NCI-H446 treated with DMSO at 0.1 percent for 48 hours (cell line): ENCODE measurements around the gene ITIH2.
"Not testable (repeated sequence)": the region's sequence is repeated elsewhere in the genome, so short reads cannot be mapped to it uniquely, and the experiment has no call there.

Source experiments
- DNase-seq: peaks from one replicate; lab custom pipeline; 2025; lab: John Stamatoyannopoulos, UW

ITIH2 gene

GRCh38 chr10:7693194-7693593 is 9.9 kb upstream of the ITIH2 start:
- not testable (repeated sequence) for DNase-seq

GRCh38 chr10:7696545-7696944 is 6.6 kb upstream of the ITIH2 start:
- no peak for DNase-seq

DNA sequence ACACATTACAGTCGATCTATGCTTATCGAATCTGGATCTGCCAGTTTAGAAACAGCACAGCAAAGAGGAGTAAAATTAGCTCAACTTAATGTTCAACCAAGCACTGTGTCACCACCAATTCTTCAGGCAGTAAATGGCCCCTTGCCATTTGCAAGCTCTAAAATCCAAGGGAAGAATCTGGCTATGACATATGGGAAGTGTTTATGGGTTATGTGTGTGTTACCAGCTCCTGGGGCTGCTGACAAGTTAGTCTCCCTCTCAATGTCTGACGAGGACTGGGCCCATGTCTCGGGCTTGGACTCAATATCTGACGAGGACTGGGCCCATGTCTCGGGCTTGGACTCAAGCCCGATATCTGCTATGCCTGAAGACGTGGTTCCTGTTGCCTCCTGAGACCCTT is 5.7 kb upstream of the ITIH2 start:
- DNase-seq = no peak

DNA sequence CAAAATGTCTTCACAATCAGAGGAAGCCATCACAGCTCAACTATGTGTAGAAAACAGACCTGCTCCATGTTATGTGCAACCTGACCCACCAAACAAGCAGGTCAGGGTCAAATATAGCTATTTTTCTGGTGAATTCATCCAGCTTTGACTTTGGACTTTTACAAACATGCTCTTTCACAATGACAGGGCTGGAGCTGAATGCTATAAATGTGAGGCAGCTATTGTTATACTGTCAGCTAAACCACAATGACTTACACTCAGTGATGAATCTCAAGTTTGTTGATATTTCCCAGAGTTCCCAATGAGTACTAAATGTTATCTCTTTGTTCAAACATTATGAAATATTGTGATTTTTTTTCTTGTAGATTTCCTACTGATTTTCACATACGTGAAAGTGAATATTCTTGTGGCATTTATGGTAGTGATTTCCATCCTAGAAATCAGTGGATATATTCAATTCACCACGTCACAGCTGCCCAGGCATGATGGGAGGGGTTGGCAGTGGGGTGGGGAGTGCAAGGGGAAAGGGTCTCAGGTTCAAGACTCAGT is 2.5 kb upstream of the ITIH2 start:
- DNase-seq = no peak

DNA sequence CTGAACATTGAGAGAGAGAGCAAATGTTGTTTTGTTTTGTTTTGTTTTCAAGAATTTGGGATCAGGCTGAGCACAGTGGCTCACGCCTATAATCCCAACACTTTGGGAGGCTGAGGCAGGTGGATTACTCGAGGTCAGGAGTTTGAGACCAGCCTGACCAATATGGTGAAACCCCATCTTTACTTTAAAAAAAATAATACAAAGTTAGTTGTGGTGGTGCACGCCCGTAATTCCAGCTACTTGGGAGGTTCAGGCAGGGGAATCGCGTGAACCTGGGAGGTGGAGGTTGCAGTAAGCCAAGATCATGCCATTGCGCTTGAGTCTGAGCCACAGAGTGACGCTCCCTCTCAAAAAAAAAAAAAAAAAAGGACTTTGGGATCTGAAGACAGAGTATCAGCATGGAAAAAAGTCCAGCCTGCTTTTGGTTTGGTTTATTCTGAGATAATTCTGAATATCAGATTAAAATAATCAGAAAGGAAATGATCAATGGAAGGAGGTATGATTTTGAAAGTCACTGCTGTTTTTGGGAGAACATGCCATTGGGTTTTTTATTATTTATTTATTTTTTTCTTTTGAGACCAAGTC is 1.9 kb upstream of the ITIH2 start:
- no peak for DNase-seq

GRCh38 chr10:7702288-7702812 is 766 bp upstream of the ITIH2 start:
- no peak for DNase-seq

DNA sequence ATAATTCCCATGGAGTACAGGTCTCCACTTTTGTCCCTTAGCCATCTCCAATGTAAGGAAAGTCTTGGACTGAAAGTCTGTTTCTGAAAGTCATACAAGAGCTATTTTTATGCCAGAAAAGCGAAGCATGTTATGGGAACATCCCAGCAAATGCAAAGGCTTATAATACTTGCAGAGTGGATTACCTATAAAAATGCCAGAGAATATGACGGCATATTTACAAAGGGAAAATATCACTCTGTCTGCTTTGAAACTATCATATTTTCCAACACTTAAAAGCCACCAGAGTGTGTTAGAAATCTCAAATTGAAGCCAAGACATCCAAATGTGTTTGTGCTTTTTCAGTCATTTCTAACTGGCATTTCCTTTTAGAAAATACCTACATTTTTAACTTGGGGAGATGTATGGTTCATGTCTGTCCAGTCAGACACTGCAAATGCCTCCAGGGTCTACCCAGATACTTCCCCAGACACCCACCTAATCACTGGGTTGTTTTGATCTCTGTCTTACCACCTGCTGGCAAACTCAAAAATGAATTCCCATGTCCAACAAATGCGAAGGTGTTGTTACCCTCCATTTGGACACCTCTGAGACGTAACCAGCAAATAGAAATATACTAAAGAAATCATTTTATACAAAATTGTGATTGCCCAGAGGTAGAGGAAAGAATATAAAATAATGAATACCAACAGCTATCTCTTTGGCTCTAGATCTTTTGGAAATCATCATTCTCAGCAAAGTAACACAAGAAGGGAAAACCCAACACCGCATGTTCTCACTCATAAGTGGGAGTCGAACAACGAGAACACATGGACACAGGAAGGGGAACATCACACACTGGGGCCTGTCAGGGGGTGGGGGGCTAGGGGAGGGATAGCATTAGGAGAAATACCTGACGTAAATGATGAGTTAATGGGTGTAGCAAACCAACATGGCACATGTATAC is 1.2 kb downstream of the ITIH2 start:
- DNase-seq = no peak

- no peak for DNase-seq
Measured at GRCh38 chr10:7705341-7705740, 2.2 kb downstream of the ITIH2 start.

DNA sequence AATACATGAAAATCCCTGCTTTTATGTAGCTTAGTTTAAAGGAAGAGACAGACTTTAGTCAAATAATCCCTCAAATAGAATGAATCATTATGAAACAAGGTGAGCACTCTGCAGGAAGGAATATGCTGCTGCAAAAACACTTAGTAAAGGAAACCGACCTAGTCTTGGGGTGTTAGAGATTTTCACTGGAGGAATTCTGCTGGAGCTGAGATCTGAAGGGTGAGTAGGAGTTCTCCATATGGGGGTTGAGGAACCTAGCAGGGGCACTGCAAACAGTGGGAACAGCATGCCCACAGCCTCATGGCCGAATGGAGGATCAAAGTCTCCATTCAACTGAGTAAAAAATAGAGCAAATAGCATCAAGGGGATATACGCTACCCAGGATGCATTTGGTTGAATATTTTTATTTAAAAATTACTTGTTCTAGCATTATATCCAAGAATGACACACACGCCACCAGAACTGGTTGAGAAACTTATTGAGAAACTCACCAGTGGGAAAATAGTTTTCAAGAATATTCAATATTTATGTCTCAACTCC is 3.5 kb downstream of the ITIH2 start:
- no peak for DNase-seq

DNA sequence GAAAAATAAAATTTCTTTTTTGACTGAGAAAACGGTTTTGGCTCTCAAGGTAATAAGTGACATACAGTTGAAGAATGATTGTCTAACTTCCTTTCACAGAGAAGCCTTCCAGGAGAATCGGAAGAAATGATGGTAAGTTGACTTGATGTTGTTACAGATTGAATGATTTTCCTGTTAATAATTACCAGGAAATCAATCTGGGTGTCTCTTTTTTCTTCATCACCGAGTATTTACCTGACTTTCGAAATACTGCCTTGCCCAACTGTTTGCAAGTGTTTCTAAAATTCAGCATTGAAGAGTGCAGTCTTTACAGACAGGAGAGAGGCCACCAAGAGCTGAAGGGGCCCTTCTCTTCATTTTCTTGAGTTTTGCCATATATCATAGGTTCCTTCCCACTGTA is 4.0 kb downstream of the ITIH2 start:
- DNase-seq = no peak

DNA sequence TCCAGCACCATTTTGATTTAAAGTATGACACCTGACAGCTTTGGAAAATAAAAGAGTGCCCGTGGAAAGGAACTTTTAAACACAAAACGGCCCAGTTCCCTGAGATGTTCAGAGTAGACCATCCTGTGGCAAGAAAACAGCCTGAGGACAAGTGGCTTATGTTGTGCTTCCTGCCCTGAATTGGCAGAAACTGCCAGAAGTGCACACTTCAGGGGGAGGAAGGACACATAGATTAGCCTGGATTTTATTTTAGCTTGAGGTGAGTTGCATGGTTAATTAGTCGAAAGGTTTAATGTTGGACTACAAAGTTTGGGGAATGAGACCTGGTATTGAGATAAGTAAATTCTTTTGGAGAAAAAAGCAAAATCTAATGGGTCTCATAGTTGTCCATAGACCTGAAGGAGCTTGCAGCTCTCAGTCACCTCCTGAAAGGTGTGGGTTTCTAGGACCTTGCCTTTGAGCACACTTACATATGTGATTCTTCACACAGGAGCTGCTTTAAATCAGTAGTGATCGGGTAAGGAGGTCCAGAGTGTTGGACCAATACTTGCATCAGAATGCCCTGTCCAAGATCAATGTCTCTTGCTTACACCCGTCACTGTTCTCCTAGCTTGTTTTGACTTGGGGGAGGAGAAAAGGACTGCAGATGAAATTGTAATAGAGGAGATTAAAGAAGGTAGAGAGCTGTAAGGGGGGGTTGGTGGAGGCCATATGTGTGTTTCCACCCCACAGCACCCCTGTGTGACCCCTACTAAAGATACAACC is 4.9 kb downstream of the ITIH2 start:
- DNase-seq = no peak

- DNase-seq = no peak
Measured at GRCh38 chr10:7708832-7709231, 5.7 kb downstream of the ITIH2 start.

DNA sequence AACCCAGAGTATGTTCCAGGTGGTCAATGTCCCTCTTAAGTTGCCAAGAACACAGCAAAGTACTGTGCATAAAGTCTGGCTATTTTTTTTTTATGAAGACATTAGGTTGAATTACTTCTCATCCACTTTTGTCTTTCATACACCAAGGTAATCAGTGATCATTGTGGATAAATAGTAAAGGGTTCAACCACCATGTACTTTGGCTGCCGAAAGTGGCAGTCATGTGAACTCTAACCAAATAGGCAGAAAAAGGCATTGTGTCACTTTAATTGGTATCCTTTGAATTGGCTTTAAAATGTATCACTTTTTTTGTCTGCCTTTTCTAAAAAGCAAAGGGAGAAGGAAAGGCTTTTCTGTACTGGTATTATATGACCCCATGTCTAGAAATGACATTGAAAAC is 7.3 kb downstream of the ITIH2 start:
- DNase-seq = no peak

GRCh38 chr10:7711075-7711474 is 8.0 kb downstream of the ITIH2 start:
- DNase-seq = not testable (repeated sequence)

DNA sequence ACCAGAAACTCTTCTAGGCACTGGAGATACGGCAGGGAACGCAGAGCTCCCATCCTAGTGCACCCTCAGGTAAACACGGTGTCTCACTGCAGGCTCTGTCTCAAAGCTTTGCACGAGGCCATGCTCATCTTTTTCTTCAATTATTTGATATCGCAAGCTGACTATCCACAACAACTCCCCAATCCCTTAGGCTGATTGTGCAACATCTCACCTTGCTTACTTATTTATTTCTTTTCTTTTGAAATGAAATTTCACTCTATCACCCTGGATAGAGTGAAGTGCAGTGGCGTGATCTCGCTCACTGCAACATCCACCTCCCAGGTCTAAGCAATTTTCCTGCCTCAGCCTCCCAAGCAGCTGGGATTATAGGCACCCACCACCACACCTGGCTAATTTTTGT is 12.4 kb downstream of the ITIH2 start:
- no peak for DNase-seq

DNA sequence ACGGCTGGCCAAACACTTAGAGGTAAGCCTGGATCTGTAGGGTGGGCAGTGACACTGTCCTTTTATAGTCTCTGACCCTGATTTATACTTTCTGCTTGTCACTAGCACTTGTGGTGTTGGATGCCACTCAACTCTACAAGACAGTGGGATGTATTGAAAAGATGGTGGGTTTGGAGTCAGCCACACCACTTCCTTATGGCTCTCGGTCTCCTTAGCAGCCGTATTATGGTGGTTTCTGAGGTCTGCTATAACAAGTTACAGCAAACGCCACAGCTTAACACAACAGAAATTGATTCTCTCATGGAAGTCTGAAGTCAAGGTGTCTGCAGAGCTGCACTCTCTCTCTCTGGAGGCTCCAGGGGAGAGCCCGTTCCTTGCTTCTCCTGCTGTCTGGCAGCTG is 14.7 kb downstream of the ITIH2 start:
- DNase-seq = no peak

- DNase-seq = no peak
Measured at GRCh38 chr10:7718685-7719084, 15.6 kb downstream of the ITIH2 start.

DNA sequence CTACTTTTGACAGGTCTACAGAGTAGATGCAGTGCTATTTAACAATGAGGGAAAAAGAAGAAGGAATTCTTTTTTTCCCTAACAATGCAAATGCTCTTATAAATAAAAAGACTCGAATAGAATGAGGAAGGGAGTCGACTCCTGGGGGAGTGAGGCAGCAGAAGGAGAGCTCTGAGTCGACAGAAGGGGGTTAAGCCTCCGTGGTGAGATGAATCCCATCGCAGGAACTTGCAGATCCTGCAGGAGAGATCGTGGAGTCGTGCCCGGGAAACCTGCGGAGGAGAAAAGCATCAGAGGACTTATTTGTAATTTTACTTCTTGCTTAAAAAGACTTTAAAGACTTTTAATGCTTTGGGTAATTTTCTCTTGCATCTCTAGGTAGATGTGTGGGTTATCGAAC is 17.4 kb downstream of the ITIH2 start:
- no peak for DNase-seq

- DNase-seq = no peak
Measured at GRCh38 chr10:7722927-7723529, 19.9 kb downstream of the ITIH2 start.

- DNase-seq = no peak
Measured at GRCh38 chr10:7734821-7735220, 31.7 kb downstream of the ITIH2 start.

DNA sequence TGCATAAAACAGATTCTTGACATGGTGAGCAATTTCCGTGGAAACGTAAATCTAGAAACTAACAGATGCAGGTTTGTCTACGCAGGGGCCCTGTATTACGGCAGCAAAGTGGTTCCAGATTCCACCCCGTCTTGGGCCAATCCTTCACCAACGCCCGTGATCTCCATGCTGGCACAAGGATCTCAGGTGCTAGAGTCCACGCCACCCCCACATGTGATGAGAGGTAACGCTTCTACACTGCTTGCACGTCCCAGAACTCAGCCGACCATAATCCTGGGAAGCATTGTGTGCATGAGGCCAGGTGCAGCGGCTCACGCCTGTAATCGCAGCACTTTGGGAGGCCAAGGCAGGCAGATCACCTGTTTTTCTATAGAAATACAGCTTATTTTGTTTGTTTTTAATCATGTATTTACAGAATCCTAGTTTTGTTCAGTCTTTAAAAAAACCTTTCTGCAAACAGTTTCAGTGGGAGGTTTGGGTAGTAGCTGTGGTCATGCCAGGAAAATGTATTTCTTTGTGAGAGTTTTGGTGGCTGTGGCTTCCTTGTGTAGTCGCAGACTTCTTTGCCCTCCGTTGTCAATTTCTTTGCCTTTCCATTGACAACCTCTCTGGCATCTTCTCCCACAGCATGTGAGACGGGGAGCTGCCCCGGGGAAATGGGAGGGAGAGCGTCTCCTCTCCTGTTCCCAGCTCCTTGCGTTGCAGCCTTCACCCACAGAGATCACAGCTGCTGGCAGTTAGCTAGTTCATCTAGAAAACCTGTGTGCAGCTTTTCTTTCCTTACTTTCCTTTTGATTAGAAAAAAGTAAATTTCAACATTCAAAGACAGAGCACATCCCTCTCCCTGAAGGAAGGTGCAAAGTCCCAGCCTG is 35.7 kb downstream of the ITIH2 start:
- no peak for DNase-seq
